Measurements from ENCODE around the gene CBL.
"Not testable (repeated sequence)": the region's sequence is repeated elsewhere in the genome, so short reads cannot be mapped to it uniquely, and the experiment has no call there.

Gene CBL

GRCh38 chr11:119175493-119176077 is 30.6 kb upstream of the CBL start:
- Histone ChIP-seq H3K4me3 (no peak overlapping the region), H3K27ac (no peak overlapping the region)
- TF ChIP-seq CTCF (IDR thresholded peaks at IDR 0.05): no peak
- no peak for DNase-seq (ENCODE audit: low spot score)

- no peak for TF ChIP-seq CTCF (IDR thresholded peaks at IDR 0.05)
- Histone ChIP-seq H3K27ac (no peak overlapping the region), H3K4me3 (no peak overlapping the region)
- no peak for DNase-seq (ENCODE audit: low spot score)
These were observed 27.9 kb upstream of the CBL start for GRCh38 chr11:119178166-119178680.

- DNase-seq (ENCODE audit: low spot score): no peak
- Histone ChIP-seq H3K27ac (no peak overlapping the region), H3K4me3 (no peak overlapping the region)
- no peak for TF ChIP-seq CTCF (IDR thresholded peaks at IDR 0.05)
These were observed 26.8 kb upstream of the CBL start for GRCh38 chr11:119179342-119179741.

GRCh38 chr11:119179983-119180382 is 26.2 kb upstream of the CBL start:
- TF ChIP-seq CTCF (IDR thresholded peaks at IDR 0.05): no peak
- no peak for DNase-seq (ENCODE audit: low spot score)
- H3K27ac ChIP-seq: no peak overlapping the region
- no peak overlapping the region for H3K4me3 ChIP-seq

- TF ChIP-seq CTCF (IDR thresholded peaks at IDR 0.05): no peak
- Histone ChIP-seq H3K4me3 (no peak overlapping the region), H3K27ac (no peak overlapping the region)
- no peak for DNase-seq (ENCODE audit: low spot score)
These were observed 25.1 kb upstream of the CBL start for GRCh38 chr11:119180729-119181676.

GRCh38 chr11:119181677-119182412 is 24.3 kb upstream of the CBL start:
- no peak overlapping the region for H3K27ac ChIP-seq
- no peak overlapping the region for H3K4me3 ChIP-seq

GRCh38 chr11:119184399-119184798 is 21.7 kb upstream of the CBL start:
- not testable (repeated sequence) for DNase-seq (ENCODE audit: low spot score); H3K27ac ChIP-seq; H3K4me3 ChIP-seq

More at GRCh38 chr11:119181677-119182412, 24.3 kb upstream of the CBL start:
- TF ChIP-seq CTCF (IDR thresholded peaks at IDR 0.05): no peak
- DNase-seq (ENCODE audit: low spot score): no peak

All from coronary artery (tissue), 2 donors.